ENCODE results near the gene MLST8. TPM values are rescaled to one million over a fixed set of nuclear protein-coding genes. Genes with fewer than 3 reads are reported as not detected.

The MLST8 gene
- 66.0 TPM for polyA plus RNA-seq (2013, experiment 1 of 2)
- polyA plus RNA-seq (2013, experiment 2 of 2), result 70.6 TPM

- Histone ChIP-seq H3K9me3 (ENCODE audit: insufficient read depth, low read depth, low read length) (no peaks in the 10 kb centered on the region), H3K36me3 (ENCODE audit: insufficient read depth, low read length) (peaks cover 31% of the 10 kb centered on the region), H3K4me3 (ENCODE audit: low read length) (peak within 1 kb of the TSS; percentile 95), H3K27me3 (ENCODE audit: insufficient read depth, low read length) (peaks cover 4% of the 10 kb centered on the region), H3K9ac (ENCODE audit: low read depth, low read length) (peak within 1 kb of the TSS; percentile 97), H3K27ac (ENCODE audit: low read depth, low read length) (peak within 1 kb of the TSS; percentile 95), H3K4me1 (ENCODE audit: insufficient read depth, low read length) (peaks cover 7% of the 10 kb centered on the region; the same call in 1 of the 2 replicates)
- WGBS, result under 1% methylated on average over 93 of the region's 93 CpGs
Observed at GRCh38 chr16:2205104-2205966, at the start of gene MLST8. Gene MLST8 (plus strand): TSS chr16:2205454. CDS start chr16:2206086, 632 bp downstream.

- H3K36me3 ChIP-seq (ENCODE audit: insufficient read depth, low read length), result peaks cover 35% of the 10 kb centered on the region
- H3K4me1 ChIP-seq (ENCODE audit: insufficient read depth, low read length), result peaks cover 21% of the 10 kb centered on the region
- no peaks in the 10 kb centered on the region for H3K27me3 ChIP-seq (ENCODE audit: insufficient read depth, low read length)
- H3K4me3 ChIP-seq (ENCODE audit: low read length), result peak overlapping the region; percentile 71
- H3K9ac ChIP-seq (ENCODE audit: low read depth, low read length), result peak overlapping the region; percentile 88
- WGBS, result 7% methylated on average over 45 of the region's 47 CpGs
- H3K27ac ChIP-seq (ENCODE audit: low read depth, low read length), result peak overlapping the region; percentile 53
- H3K9me3 ChIP-seq (ENCODE audit: insufficient read depth, low read depth, low read length), result no peaks in the 10 kb centered on the region
Observed at GRCh38 chr16:2155977-2156848, 49.0 kb upstream of the MLST8 start.

- H3K27ac ChIP-seq (ENCODE audit: low read depth, low read length), result no peak overlapping the region
- H3K4me3 ChIP-seq (ENCODE audit: low read length), result peak overlapping the region; percentile 71
- H3K4me1 ChIP-seq (ENCODE audit: insufficient read depth, low read length), result peaks cover 21% of the 10 kb centered on the region
- 76% methylated on average over 5 of the region's 5 CpGs for WGBS
- no peaks in the 10 kb centered on the region for H3K9me3 ChIP-seq (ENCODE audit: insufficient read depth, low read depth, low read length)
- peaks cover 32% of the 10 kb centered on the region for H3K36me3 ChIP-seq (ENCODE audit: insufficient read depth, low read length)
- peak overlapping the region; percentile 88 for H3K9ac ChIP-seq (ENCODE audit: low read depth, low read length)
- H3K27me3 ChIP-seq (ENCODE audit: insufficient read depth, low read length), result no peaks in the 10 kb centered on the region
Observed at GRCh38 chr16:2156849-2157224, 48.4 kb upstream of the MLST8 start.

- Histone ChIP-seq H3K27ac (ENCODE audit: low read depth, low read length) (no peak overlapping the region), H3K4me3 (ENCODE audit: low read length) (0 out of 2 replicates have a peak overlapping the region, but pooled peaks have one; percentile 71), H3K9ac (ENCODE audit: low read depth, low read length) (peak overlapping the region; percentile 88; the same call in 1 of the 2 replicates), H3K27me3 (ENCODE audit: insufficient read depth, low read length) (no peaks in the 10 kb centered on the region), H3K4me1 (ENCODE audit: insufficient read depth, low read length) (peaks cover 17% of the 10 kb centered on the region), H3K9me3 (ENCODE audit: insufficient read depth, low read depth, low read length) (no peaks in the 10 kb centered on the region), H3K36me3 (ENCODE audit: insufficient read depth, low read length) (peaks cover 23% of the 10 kb centered on the region)
- WGBS, result 93% methylated on average over 27 of the region's 27 CpGs
Observed at GRCh38 chr16:2157480-2158261, 47.6 kb upstream of the MLST8 start.

- Histone ChIP-seq H3K9me3 (ENCODE audit: insufficient read depth, low read depth, low read length) (no peaks in the 10 kb centered on the region), H3K36me3 (ENCODE audit: insufficient read depth, low read length) (peaks cover 18% of the 10 kb centered on the region), H3K27ac (ENCODE audit: low read depth, low read length) (no peak overlapping the region), H3K4me3 (ENCODE audit: low read length) (no peak overlapping the region), H3K4me1 (ENCODE audit: insufficient read depth, low read length) (peaks cover 13% of the 10 kb centered on the region), H3K9ac (ENCODE audit: low read depth, low read length) (peak overlapping the region; percentile 33; the same call in 1 of the 2 replicates), H3K27me3 (ENCODE audit: insufficient read depth, low read length) (no peaks in the 10 kb centered on the region)
- WGBS, result 96% methylated on average over 15 of the region's 15 CpGs
Observed at GRCh38 chr16:2158262-2158638, 47.0 kb upstream of the MLST8 start.

GRCh38 chr16:2159175-2159838, 45.9 kb upstream of the MLST8 start:
- peak overlapping the region; percentile 30; the same call in 1 of the 2 replicates for H3K27ac ChIP-seq (ENCODE audit: low read depth, low read length)
- 83% methylated on average over 24 of the region's 24 CpGs for WGBS
- no peak overlapping the region for H3K4me3 ChIP-seq (ENCODE audit: low read length)
- peaks cover 10% of the 10 kb centered on the region for H3K36me3 ChIP-seq (ENCODE audit: insufficient read depth, low read length)
- peak overlapping the region; percentile 52 for H3K9ac ChIP-seq (ENCODE audit: low read depth, low read length)
- H3K9me3 ChIP-seq (ENCODE audit: insufficient read depth, low read depth, low read length), result no peaks in the 10 kb centered on the region
- H3K4me1 ChIP-seq (ENCODE audit: insufficient read depth, low read length), result peaks cover 13% of the 10 kb centered on the region; the same call in 1 of the 2 replicates
- H3K27me3 ChIP-seq (ENCODE audit: insufficient read depth, low read length), result no peaks in the 10 kb centered on the region

- 77% methylated on average over 18 of the region's 20 CpGs for WGBS
- Histone ChIP-seq H3K4me3 (ENCODE audit: low read length) (no peak overlapping the region), H3K27ac (ENCODE audit: low read depth, low read length) (no peak overlapping the region), H3K9ac (ENCODE audit: low read depth, low read length) (0 out of 2 replicates have a peak overlapping the region, but pooled peaks have one; percentile 19), H3K4me1 (ENCODE audit: insufficient read depth, low read length) (peaks cover 13% of the 10 kb centered on the region; the same call in 1 of the 2 replicates), H3K27me3 (ENCODE audit: insufficient read depth, low read length) (no peaks in the 10 kb centered on the region), H3K9me3 (ENCODE audit: insufficient read depth, low read depth, low read length) (no peaks in the 10 kb centered on the region), H3K36me3 (ENCODE audit: insufficient read depth, low read length) (peaks cover 9% of the 10 kb centered on the region)
Observed at GRCh38 chr16:2160915-2161551, 44.2 kb upstream of the MLST8 start.

GRCh38 chr16:2161911-2162310, 43.3 kb upstream of the MLST8 start:
- Histone ChIP-seq H3K27me3 (ENCODE audit: insufficient read depth, low read length) (no peaks in the 10 kb centered on the region), H3K4me1 (ENCODE audit: insufficient read depth, low read length) (peaks cover 13% of the 10 kb centered on the region; the same call in 1 of the 2 replicates), H3K9ac (ENCODE audit: low read depth, low read length) (peak overlapping the region; percentile 27; the same call in 1 of the 2 replicates), H3K9me3 (ENCODE audit: insufficient read depth, low read depth, low read length) (no peaks in the 10 kb centered on the region), H3K4me3 (ENCODE audit: low read length) (no peak overlapping the region), H3K36me3 (ENCODE audit: insufficient read depth, low read length) (peaks cover 18% of the 10 kb centered on the region), H3K27ac (ENCODE audit: low read depth, low read length) (no peak overlapping the region)
- 95% methylated on average over 10 of the region's 10 CpGs for WGBS

GRCh38 chr16:2162676-2163118, 42.6 kb upstream of the MLST8 start:
- Histone ChIP-seq H3K4me1 (ENCODE audit: insufficient read depth, low read length) (peaks cover 13% of the 10 kb centered on the region; the same call in 1 of the 2 replicates), H3K4me3 (ENCODE audit: low read length) (no peak overlapping the region), H3K36me3 (ENCODE audit: insufficient read depth, low read length) (peaks cover 23% of the 10 kb centered on the region), H3K27ac (ENCODE audit: low read depth, low read length) (no peak overlapping the region), H3K9ac (ENCODE audit: low read depth, low read length) (no peak overlapping the region), H3K9me3 (ENCODE audit: insufficient read depth, low read depth, low read length) (no peaks in the 10 kb centered on the region), H3K27me3 (ENCODE audit: insufficient read depth, low read length) (no peaks in the 10 kb centered on the region)
- WGBS, result 96% methylated on average over 13 of the region's 13 CpGs
